Measurements from ENCODE around the gene RMI2.
A peak's percentile ranks its signal among the peaks of the same experiment; 100 is the strongest.

RMI2 gene

GRCh38 chr16:11309895-11310633, 35.2 kb upstream of the RMI2 start:
- DNase-seq = no peak

- no peak for DNase-seq
Measured at GRCh38 chr16:11310634-11310977, 34.7 kb upstream of the RMI2 start.

- no peak for DNase-seq
Measured at GRCh38 chr16:11310997-11311561, 34.2 kb upstream of the RMI2 start.

- DNase-seq = no peak
Measured at GRCh38 chr16:11312718-11313492, 32.4 kb upstream of the RMI2 start.

GRCh38 chr16:11313493-11314308, 31.6 kb upstream of the RMI2 start:
- no peak for DNase-seq

GRCh38 chr16:11314309-11314894, 30.9 kb upstream of the RMI2 start:
- DNase-seq = no peak

GRCh38 chr16:11315510-11315909, 29.7 kb upstream of the RMI2 start:
- DNase-seq = no peak

- DNase-seq = peak in 1 of 56 donors; percentile 6
Measured at GRCh38 chr16:11316331-11317015, 28.8 kb upstream of the RMI2 start.

- DNase-seq = no peak
Measured at GRCh38 chr16:11318817-11319216, 26.4 kb upstream of the RMI2 start.

- peak in 1 of 56 donors; percentile 12 for DNase-seq
Measured at GRCh38 chr16:11319529-11320146, 25.6 kb upstream of the RMI2 start.

GRCh38 chr16:11320170-11320569, 25.1 kb upstream of the RMI2 start:
- no peak for DNase-seq

- no peak for DNase-seq
Measured at GRCh38 chr16:11321662-11322061, 23.6 kb upstream of the RMI2 start.

- DNase-seq = no peak
Measured at GRCh38 chr16:11322823-11323222, 22.4 kb upstream of the RMI2 start.

GRCh38 chr16:11323551-11324336, 21.5 kb upstream of the RMI2 start:
- no peak for DNase-seq

- no peak for DNase-seq
Measured at GRCh38 chr16:11325404-11326083, 19.7 kb upstream of the RMI2 start.

- DNase-seq = no peak
Measured at GRCh38 chr16:11326084-11326736, 19.0 kb upstream of the RMI2 start.

GRCh38 chr16:11326737-11327276, 18.5 kb upstream of the RMI2 start:
- DNase-seq = no peak

All from nucleus accumbens (tissue), 56 donors.